PC-3 (cell line): ENCODE data around the gene PRR16. TPM values are rescaled to one million over a fixed set of nuclear protein-coding genes. Genes with fewer than 3 reads are reported as not detected.
"Not testable (repeated sequence)": the region's sequence is repeated elsewhere in the genome, so short reads cannot be mapped to it uniquely, and the experiment has no call there.

Source experiments
- ATAC-seq: fragments of 200-7000 bp; cut with Tn5 transposase; 2 replicates; pipeline ENCODE4 v1.9.1; 2020; ENCODE audit warnings: mild to moderate bottlenecking, moderate library complexity
- BruUV-seq: library from RNA; stranded (reverse); fragments of 400-500 nt; replicated peaks from 2 replicates; lab custom pipeline; 2021; lab: Mats Ljungman, UMichigan
- CTCF ChIA-PET: fragments of 300-600 bp; sonication (Branson Sonifier 250); formaldehyde crosslinking; loops from one replicate; lab custom pipeline; 2022; ENCODE audit warnings: antibody characterized with exemption; lab: Charles Lee
- POLR2A ChIA-PET: fragments of 300-600 bp; sonication (Branson Sonifier 250); formaldehyde crosslinking; loops from one replicate; lab custom pipeline; 2022; ENCODE audit warnings: antibody characterized with exemption; ENCODE audit not compliant: unreplicated experiment; lab: Charles Lee
- DNase-seq: peaks from one replicate; pipeline ENCODE4 v3.0.0-alpha.2; 2015
- H2AFZ ChIP-seq: fragments of 300-600 bp; sonication (generic); 2 replicates; pipeline ENCODE4 v1.6.0; 2016; ENCODE audit warnings: antibody characterized with exemption, low read length
- H3F3A ChIP-seq: fragments of 300-600 bp; sonication (generic); one replicate; pipeline ENCODE4 v1.6.0; 2017; ENCODE audit warnings: antibody characterized with exemption, low read length, control low read depth, mild to moderate bottlenecking; ENCODE audit not compliant: unreplicated experiment
- H3K27ac ChIP-seq: fragments of 300-600 bp; sonication (generic); 2 replicates; pipeline ENCODE4 v1.5.1; 2016; ENCODE audit warnings: mild to moderate bottlenecking, low read length
- H3K27me3 ChIP-seq: fragments of 300-600 bp; sonication (generic); 2 replicates; pipeline ENCODE4 v1.6.1; 2016; ENCODE audit warnings: low read length, mixed read lengths
- H3K36me3 ChIP-seq: fragments of 300-600 bp; sonication (generic); 2 replicates; pipeline ENCODE4 v1.6.1; 2016; ENCODE audit warnings: low read depth, mixed run types, low read length, mixed read lengths
- H3K4me1 ChIP-seq: fragments of 300-600 bp; sonication (generic); 2 replicates; pipeline ENCODE4 v1.5.1; 2016; ENCODE audit warnings: low read length; ENCODE audit not compliant: insufficient read depth
- H3K4me2 ChIP-seq: fragments of 300-600 bp; sonication (generic); 2 replicates; pipeline ENCODE4 v1.6.0; 2016; ENCODE audit warnings: low read length
- H3K4me3 ChIP-seq: fragments of 300-600 bp; sonication (generic); 2 replicates; pipeline ENCODE4 v1.5.1; 2016; ENCODE audit warnings: mild to moderate bottlenecking, low read length, mixed read lengths
- H3K79me2 ChIP-seq: fragments of 300-600 bp; sonication (generic); 2 replicates; pipeline ENCODE4 v1.6.1; 2017; ENCODE audit warnings: low read length, mixed read lengths
- H3K9ac ChIP-seq: fragments of 300-600 bp; sonication (generic); 2 replicates; pipeline ENCODE4 v1.6.0; 2016; ENCODE audit warnings: mild to moderate bottlenecking, low read length
- H3K9me2 ChIP-seq: fragments of 300-600 bp; sonication (generic); replicated peaks from 2 replicates; pipeline ENCODE4 v1.6.1; 2016; ENCODE audit warnings: mixed run types, low read length, mixed read lengths
- H3K9me3 ChIP-seq: fragments of 300-600 bp; sonication (generic); 2 replicates; pipeline ENCODE4 v1.6.1; 2016; ENCODE audit warnings: low read length, mixed read lengths
- H4K20me1 ChIP-seq: fragments of 300-600 bp; sonication (generic); 2 replicates; pipeline ENCODE4 v1.6.1; 2016; ENCODE audit warnings: low read length, mixed read lengths
- EZH2 ChIP-seq: fragments of 300-600 bp; sonication (generic); IDR thresholded peaks from one replicate; pipeline ENCODE4 v1.6.1; 2017; ENCODE audit warnings: antibody characterized with exemption, mild to moderate bottlenecking, low read length; ENCODE audit not compliant: unreplicated experiment
- EZH2phosphoT487 ChIP-seq: fragments of 300-600 bp; sonication (generic); IDR thresholded peaks from 2 replicates; pipeline ENCODE4 v1.6.1; 2018; ENCODE audit warnings: mild to moderate bottlenecking, antibody characterized with exemption, low read length, borderline replicate concordance
- intact Hi-C: fragments of 100-400 bp; cut with micrococcal nuclease; formaldehyde crosslinking; loops from 2 replicates; pipeline ENCODE4 v1.9.0; 2023
- total RNA-seq: library from RNA; depleted of rRNA; stranded (reverse); fragments of >200 nt; gene quantifications from 2 replicates; pipeline ENCODE4 v1.2.3, GENCODE V29; 2014
- TF ChIP-seq, protein P1 (sequence below): fragments of 300-600 bp; sonication (generic); conservative IDR thresholded peaks from 2 replicates; pipeline ENCODE4 v1.5.1; 2017; ENCODE audit warnings: antibody characterized with exemption, low read depth, mild to moderate bottlenecking, low read length

PRR16 gene
- total RNA-seq, 1 experiment from 2014 or later, result 3.6 TPM

DNA sequence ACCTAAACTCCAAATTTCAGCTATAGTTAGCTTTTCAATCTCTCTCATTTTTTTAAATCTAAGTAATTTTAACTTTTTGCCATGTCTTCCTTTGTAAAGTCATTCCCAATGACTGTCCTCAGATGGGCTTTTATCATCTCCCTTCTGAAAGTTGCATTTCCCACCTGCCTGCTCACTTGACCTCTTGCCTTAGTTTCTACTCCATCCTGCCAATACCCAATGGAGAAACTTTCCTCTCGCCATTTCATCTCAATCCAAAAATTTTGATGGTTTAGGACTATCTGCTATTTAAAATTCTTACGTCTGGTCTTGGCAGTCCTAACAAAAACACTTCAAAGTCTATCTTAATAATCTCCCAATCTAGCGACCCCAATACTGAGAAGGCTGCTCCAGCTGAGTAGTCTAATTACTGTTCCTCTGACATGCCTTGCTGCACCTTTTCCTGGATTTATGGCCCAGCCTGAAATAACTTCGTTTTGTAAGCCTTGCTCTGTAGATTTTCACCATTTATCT lies 231.3 kb downstream of the PRR16 start:
- no peak for DNase-seq
- Histone ChIP-seq H3K27me3 (no peaks in the 10 kb centered on the region), H3K79me2 (no peaks in the 10 kb centered on the region), H3K4me2 (no peak overlapping the region), H3K4me1 (no peaks in the 10 kb centered on the region), H3K27ac (no peak overlapping the region), H2AFZ (no peak overlapping the region), H3K4me3 (no peak overlapping the region), H3K9me3 (no peaks in the 10 kb centered on the region), H3F3A (no peaks in the 10 kb centered on the region), H3K36me3 (no peaks in the 10 kb centered on the region), H3K9ac (no peak overlapping the region), H4K20me1 (no peaks in the 10 kb centered on the region), H3K9me2 (no peaks in the 10 kb centered on the region)
- ChIA-PET POLR2A (no interaction called here), CTCF (no interaction called here)
- no TSS peak for BruUV-seq
- TF ChIP-seq, protein P1, sequence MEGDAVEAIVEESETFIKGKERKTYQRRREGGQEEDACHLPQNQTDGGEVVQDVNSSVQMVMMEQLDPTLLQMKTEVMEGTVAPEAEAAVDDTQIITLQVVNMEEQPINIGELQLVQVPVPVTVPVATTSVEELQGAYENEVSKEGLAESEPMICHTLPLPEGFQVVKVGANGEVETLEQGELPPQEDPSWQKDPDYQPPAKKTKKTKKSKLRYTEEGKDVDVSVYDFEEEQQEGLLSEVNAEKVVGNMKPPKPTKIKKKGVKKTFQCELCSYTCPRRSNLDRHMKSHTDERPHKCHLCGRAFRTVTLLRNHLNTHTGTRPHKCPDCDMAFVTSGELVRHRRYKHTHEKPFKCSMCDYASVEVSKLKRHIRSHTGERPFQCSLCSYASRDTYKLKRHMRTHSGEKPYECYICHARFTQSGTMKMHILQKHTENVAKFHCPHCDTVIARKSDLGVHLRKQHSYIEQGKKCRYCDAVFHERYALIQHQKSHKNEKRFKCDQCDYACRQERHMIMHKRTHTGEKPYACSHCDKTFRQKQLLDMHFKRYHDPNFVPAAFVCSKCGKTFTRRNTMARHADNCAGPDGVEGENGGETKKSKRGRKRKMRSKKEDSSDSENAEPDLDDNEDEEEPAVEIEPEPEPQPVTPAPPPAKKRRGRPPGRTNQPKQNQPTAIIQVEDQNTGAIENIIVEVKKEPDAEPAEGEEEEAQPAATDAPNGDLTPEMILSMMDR, result no peak
- TF ChIP-seq EZH2phosphoT487, result no peak
- TF ChIP-seq EZH2, result no peak
- intact Hi-C loops, result no loop called here
- no peak for ATAC-seq

GRCh38 chr5:120697147-120697546 lies 233.0 kb downstream of the PRR16 start:
- CTCF ChIA-PET, result no interaction called here
- H3K27ac ChIP-seq, result no peak overlapping the region
- H3K9me3 ChIP-seq, result no peaks in the 10 kb centered on the region
- H3K9me2 ChIP-seq, result no peaks in the 10 kb centered on the region
- H3K36me3 ChIP-seq, result no peaks in the 10 kb centered on the region
- no peak overlapping the region for H3K4me3 ChIP-seq
- no peaks in the 10 kb centered on the region for H3F3A ChIP-seq
- no peaks in the 10 kb centered on the region for H4K20me1 ChIP-seq
- no peak overlapping the region for H3K9ac ChIP-seq
- intact Hi-C loops, result no loop called here
- POLR2A ChIA-PET, result no interaction called here
- no peak for DNase-seq
- no peak overlapping the region for H3K4me2 ChIP-seq
- H2AFZ ChIP-seq, result no peak overlapping the region
- ATAC-seq, result no peak
- TF ChIP-seq EZH2 (no peak), EZH2phosphoT487 (no peak)
- TF ChIP-seq, protein P1, result no peak
- no peaks in the 10 kb centered on the region for H3K4me1 ChIP-seq
- BruUV-seq, result no TSS peak
- no peaks in the 10 kb centered on the region for H3K27me3 ChIP-seq
- no peaks in the 10 kb centered on the region for H3K79me2 ChIP-seq

- H4K20me1 ChIP-seq, H3K27me3 ChIP-seq, H3K4me1 ChIP-seq, H3K79me2 ChIP-seq, H3K9me2 ChIP-seq, H2AFZ ChIP-seq, POLR2A ChIA-PET, H3K9me3 ChIP-seq, H3K9ac ChIP-seq, intact Hi-C loops, DNase-seq, H3K4me3 ChIP-seq, BruUV-seq, H3K36me3 ChIP-seq, H3K4me2 ChIP-seq, ATAC-seq, H3F3A ChIP-seq, H3K27ac ChIP-seq, CTCF ChIA-PET: not testable (repeated sequence)
Observed at GRCh38 chr5:120697670-120698327, 233.7 kb downstream of the PRR16 start.

GRCh38 chr5:120700653-120701052 lies 236.6 kb downstream of the PRR16 start:
- DNase-seq, H3K4me3 ChIP-seq, H3K79me2 ChIP-seq, POLR2A ChIA-PET, ATAC-seq, H3K9me3 ChIP-seq, H3K9me2 ChIP-seq, H3K9ac ChIP-seq, H3K27me3 ChIP-seq, BruUV-seq, H2AFZ ChIP-seq, CTCF ChIA-PET, H3K36me3 ChIP-seq, H3K27ac ChIP-seq, H3K4me2 ChIP-seq, H4K20me1 ChIP-seq, intact Hi-C loops, H3F3A ChIP-seq, H3K4me1 ChIP-seq: not testable (repeated sequence)

- ATAC-seq, BruUV-seq: not testable (repeated sequence)
Observed at GRCh38 chr5:120702817-120703538, 238.9 kb downstream of the PRR16 start.

More at GRCh38 chr5:120702817-120703538, 238.9 kb downstream of the PRR16 start:
- H4K20me1 ChIP-seq, intact Hi-C loops, H3K4me2 ChIP-seq, H3K27me3 ChIP-seq, H3K36me3 ChIP-seq, DNase-seq, H3K9me3 ChIP-seq, H3K79me2 ChIP-seq, H2AFZ ChIP-seq, H3F3A ChIP-seq, CTCF ChIA-PET, H3K27ac ChIP-seq, H3K9ac ChIP-seq, H3K4me1 ChIP-seq, H3K9me2 ChIP-seq, H3K4me3 ChIP-seq: not testable (repeated sequence)
- POLR2A ChIA-PET, result interaction anchor here (0.6 kb wide), 1 partner anchor 629 kb away, joined by 3 read pairs; no protein-coding TSS in a partner anchor
